ENCODE measurements around the gene FASN.

Gene FASN

GRCh38 chr17:82092995-82093751, 4.9 kb downstream of the FASN start:
- H3K79me2 ChIP-seq (ENCODE audit: low read length): peaks cover 50% of the 10 kb centered on the region

GRCh38 chr17:82092628-82092994, 5.4 kb downstream of the FASN start:
- H3K79me2 ChIP-seq (ENCODE audit: low read length): peaks cover 46% of the 10 kb centered on the region
- peaks cover 87% of the 10 kb centered on the region for H3K36me3 ChIP-seq (replicated peaks; ENCODE audit: low read depth, low read length)
- no peak overlapping the region for H3K4me3 ChIP-seq (ENCODE audit: low read length)
- no peaks in the 10 kb centered on the region for H3K9me3 ChIP-seq (ENCODE audit: insufficient read depth, low read length)
- H3K27me3 ChIP-seq (ENCODE audit: low read depth, low read length): no peaks in the 10 kb centered on the region
- H3K27ac ChIP-seq (ENCODE audit: low read length): no peak overlapping the region
- TF ChIP-seq CTCF (IDR thresholded peaks at IDR 0.05; ENCODE audit: low read depth, low read length) (no peak), EZH2phosphoT487 (IDR thresholded peaks at IDR 0.05; ENCODE audit: low read depth) (no peak)
- peaks cover 7% of the 10 kb centered on the region for H3K4me1 ChIP-seq (ENCODE audit: low read length)
- no peak overlapping the region for H2AFZ ChIP-seq (ENCODE audit: low read depth, low read length)
- H4K20me1 ChIP-seq (ENCODE audit: insufficient read depth, low read length): peaks cover 30% of the 10 kb centered on the region
- no peak overlapping the region for H3K4me2 ChIP-seq (ENCODE audit: low read length)
- H3K9ac ChIP-seq (ENCODE audit: low read length): no peak overlapping the region

More at GRCh38 chr17:82092995-82093751, 4.9 kb downstream of the FASN start:
- Histone ChIP-seq H3K27ac (ENCODE audit: low read length) (no peak overlapping the region), H3K4me3 (ENCODE audit: low read length) (no peak overlapping the region), H2AFZ (ENCODE audit: low read depth, low read length) (no peak overlapping the region), H3K36me3 (replicated peaks; ENCODE audit: low read depth, low read length) (peaks cover 82% of the 10 kb centered on the region), H3K9me3 (ENCODE audit: insufficient read depth, low read length) (no peaks in the 10 kb centered on the region), H3K27me3 (ENCODE audit: low read depth, low read length) (no peaks in the 10 kb centered on the region), H3K4me2 (ENCODE audit: low read length) (no peak overlapping the region), H3K4me1 (ENCODE audit: low read length) (peaks cover 7% of the 10 kb centered on the region), H4K20me1 (ENCODE audit: insufficient read depth, low read length) (peaks cover 26% of the 10 kb centered on the region), H3K9ac (ENCODE audit: low read length) (no peak overlapping the region)
- no peak for TF ChIP-seq EZH2phosphoT487 (IDR thresholded peaks at IDR 0.05; ENCODE audit: low read depth)
- TF ChIP-seq CTCF (IDR thresholded peaks at IDR 0.05; ENCODE audit: low read depth, low read length): no peak

- no peaks in the 10 kb centered on the region for H3K27me3 ChIP-seq (ENCODE audit: low read depth, low read length)
- no peak overlapping the region for H2AFZ ChIP-seq (ENCODE audit: low read depth, low read length)
- H3K9me3 ChIP-seq (ENCODE audit: insufficient read depth, low read length): no peaks in the 10 kb centered on the region
- H3K4me1 ChIP-seq (ENCODE audit: low read length): peaks cover 7% of the 10 kb centered on the region
- no peak overlapping the region for H3K9ac ChIP-seq (ENCODE audit: low read length)
- no peak overlapping the region for H3K4me2 ChIP-seq (ENCODE audit: low read length)
- peaks cover 90% of the 10 kb centered on the region for H3K36me3 ChIP-seq (replicated peaks; ENCODE audit: low read depth, low read length)
- H3K27ac ChIP-seq (ENCODE audit: low read length): no peak overlapping the region
- peaks cover 41% of the 10 kb centered on the region for H3K79me2 ChIP-seq (ENCODE audit: low read length)
- TF ChIP-seq EZH2phosphoT487 (IDR thresholded peaks at IDR 0.05; ENCODE audit: low read depth) (no peak), CTCF (IDR thresholded peaks at IDR 0.05; ENCODE audit: low read depth, low read length) (no peak)
- no peak overlapping the region for H3K4me3 ChIP-seq (ENCODE audit: low read length)
- H4K20me1 ChIP-seq (ENCODE audit: insufficient read depth, low read length): peaks cover 32% of the 10 kb centered on the region
Observed at GRCh38 chr17:82092094-82092586, 5.9 kb downstream of the FASN start.

GRCh38 chr17:82091264-82092066, 6.6 kb downstream of the FASN start:
- Histone ChIP-seq H2AFZ (ENCODE audit: low read depth, low read length) (no peak overlapping the region), H3K9ac (ENCODE audit: low read length) (no peak overlapping the region), H3K36me3 (replicated peaks; ENCODE audit: low read depth, low read length) (peaks cover 87% of the 10 kb centered on the region), H3K79me2 (ENCODE audit: low read length) (peaks cover 34% of the 10 kb centered on the region), H3K9me3 (ENCODE audit: insufficient read depth, low read length) (no peaks in the 10 kb centered on the region), H3K4me2 (ENCODE audit: low read length) (no peak overlapping the region), H3K27ac (ENCODE audit: low read length) (no peak overlapping the region), H3K4me1 (ENCODE audit: low read length) (peaks cover 4% of the 10 kb centered on the region), H3K27me3 (ENCODE audit: low read depth, low read length) (no peaks in the 10 kb centered on the region), H4K20me1 (ENCODE audit: insufficient read depth, low read length) (peaks cover 28% of the 10 kb centered on the region), H3K4me3 (ENCODE audit: low read length) (no peak overlapping the region)
- TF ChIP-seq CTCF (IDR thresholded peaks at IDR 0.05; ENCODE audit: low read depth, low read length) (no peak), EZH2phosphoT487 (IDR thresholded peaks at IDR 0.05; ENCODE audit: low read depth) (no peak)
